ENCODE measurements around the gene ABTB1. TPM values are rescaled to one million over a fixed set of nuclear protein-coding genes. Genes with fewer than 3 reads are reported as not detected.
A peak's percentile ranks its signal among the peaks of the same experiment; 100 is the strongest.

ABTB1 gene
- total RNA-seq, 1 donor from 2014 or later = 12.8 TPM

DNA sequence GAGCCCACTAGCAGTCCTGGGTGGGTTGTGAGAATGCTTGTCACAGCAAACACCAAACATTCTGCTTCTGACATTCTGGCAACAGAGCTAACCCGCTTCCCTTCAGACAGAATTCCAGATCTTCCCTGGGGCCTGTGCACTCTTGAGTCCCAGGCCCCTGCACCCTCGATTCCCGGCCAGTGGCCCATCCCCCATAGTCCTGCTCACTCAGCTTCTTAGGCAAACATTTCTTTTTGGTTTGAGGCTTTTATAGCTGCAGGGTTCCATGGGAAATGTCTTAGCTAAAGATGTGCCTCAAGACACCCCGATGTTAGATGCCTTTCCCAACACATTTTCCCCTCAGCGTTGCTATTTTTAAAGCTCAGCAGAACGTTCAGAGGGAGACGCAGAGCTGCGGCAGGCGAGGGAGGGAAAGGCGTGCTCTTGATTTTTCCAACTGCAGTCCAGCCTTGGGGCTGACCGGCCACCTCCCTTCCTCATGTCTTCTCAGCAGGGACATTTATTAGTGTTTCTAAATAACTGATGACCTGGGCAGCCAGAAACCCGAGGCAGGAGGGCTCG, 35.2 kb downstream of the ABTB1 start:
- DNase-seq = no peak

GRCh38 chr3:127708837-127709236, 36.1 kb downstream of the ABTB1 start:
- DNase-seq = no peak

DNA sequence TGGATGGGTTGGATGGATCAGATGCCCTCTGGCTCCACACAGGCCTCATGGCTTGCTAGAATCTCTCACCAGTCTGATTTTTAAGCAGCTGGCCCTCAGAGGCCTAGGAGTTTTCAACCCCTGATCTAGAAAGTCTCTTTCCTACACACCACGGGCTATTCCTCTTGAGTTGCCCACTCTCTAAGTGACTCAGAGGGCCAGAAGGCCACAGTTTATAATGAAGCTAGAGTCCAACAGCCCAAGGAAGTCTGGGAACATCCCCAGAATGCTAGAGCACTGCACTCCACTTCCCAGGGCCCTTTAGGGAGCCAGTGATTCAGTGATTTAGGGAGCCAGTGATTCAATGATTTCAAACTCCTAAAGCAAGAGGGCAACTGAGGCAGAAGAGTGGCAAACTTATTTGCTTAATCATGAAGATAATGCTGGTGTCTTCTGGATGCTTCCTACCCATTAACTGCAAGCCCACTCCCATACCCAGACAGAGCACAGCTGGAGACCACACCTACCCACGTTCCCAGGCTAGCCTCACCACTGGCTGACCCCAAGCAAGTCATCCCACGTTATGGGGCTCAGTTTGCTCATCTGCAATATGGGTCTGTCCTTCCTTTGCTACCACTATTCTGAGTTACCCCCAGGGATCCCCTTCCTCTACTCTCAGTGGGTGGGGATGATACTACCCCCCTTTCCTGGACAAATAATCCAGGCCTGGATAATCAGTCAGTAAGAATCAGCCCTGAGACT, 36.7 kb downstream of the ABTB1 start:
- no peak for DNase-seq

DNA sequence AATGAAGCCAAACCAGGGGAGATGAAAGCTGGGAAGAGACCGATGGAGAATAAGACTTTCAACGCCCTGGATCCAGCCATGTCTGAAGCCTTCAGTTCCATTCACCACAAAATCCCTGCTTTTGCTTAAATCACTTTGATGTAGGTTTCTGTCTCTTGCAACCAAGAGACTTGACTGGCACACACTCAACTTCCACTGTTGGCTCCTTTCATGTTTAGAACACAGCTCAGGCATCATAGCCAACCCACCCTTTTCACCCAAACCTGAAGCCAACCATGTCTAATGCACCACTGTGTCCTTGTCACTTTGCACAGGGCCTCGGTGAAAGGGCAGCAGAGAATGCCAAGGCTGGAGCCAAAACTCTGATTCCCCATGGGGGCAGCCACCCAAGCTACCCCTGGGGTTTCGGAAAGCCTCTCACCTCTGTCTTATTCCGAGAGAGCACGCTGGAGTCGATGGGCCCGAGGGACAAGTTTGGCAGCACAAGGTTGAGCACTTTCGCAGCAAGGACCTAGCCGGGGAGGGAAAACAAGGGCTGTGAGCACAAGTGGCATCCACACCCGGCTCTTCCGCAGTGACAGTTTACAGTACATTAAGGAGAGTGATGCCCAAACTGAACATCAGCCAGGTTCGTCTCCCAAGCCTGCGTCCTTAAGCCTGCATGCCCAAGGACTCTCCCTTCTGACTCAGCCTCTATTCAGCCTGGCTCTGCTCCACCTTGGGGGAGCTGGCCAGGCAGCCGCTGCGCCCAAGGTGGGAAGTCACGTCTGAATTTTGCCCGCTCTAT, 37.6 kb downstream of the ABTB1 start:
- no peak for DNase-seq

- no peak for DNase-seq
Observed at GRCh38 chr3:127711021-127711695, 38.4 kb downstream of the ABTB1 start.

- DNase-seq = no peak
Observed at GRCh38 chr3:127711896-127712295, 39.1 kb downstream of the ABTB1 start.

GRCh38 chr3:127712461-127712860, 39.7 kb downstream of the ABTB1 start:
- no peak for DNase-seq

- peak; percentile 37 for DNase-seq
Observed at GRCh38 chr3:127712881-127713771, 40.4 kb downstream of the ABTB1 start.

- DNase-seq = peak; percentile 77
Observed at GRCh38 chr3:127714125-127714571, 41.4 kb downstream of the ABTB1 start.

- no peak for DNase-seq
Observed at GRCh38 chr3:127714866-127715265, 42.1 kb downstream of the ABTB1 start.

DNA sequence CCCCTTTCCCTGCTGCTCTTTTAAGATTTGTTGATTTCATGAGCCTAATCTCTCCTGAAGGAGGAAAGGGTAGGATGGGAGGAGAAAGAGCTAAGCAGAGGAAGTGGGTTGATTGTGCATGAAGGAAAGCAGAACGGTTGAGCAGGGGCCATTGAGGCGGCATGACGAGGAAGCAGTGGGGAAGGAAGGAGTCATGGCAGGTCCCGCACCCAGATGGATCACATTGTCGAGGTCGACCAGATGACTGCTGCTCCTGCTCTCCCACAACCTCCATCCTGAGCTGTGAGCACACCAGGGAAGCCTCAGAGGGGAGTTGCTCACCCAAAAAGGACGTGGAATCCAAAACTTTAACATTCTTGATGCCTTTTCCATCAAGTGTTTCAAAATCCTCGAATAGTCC, 42.8 kb downstream of the ABTB1 start:
- DNase-seq = no peak

DNA sequence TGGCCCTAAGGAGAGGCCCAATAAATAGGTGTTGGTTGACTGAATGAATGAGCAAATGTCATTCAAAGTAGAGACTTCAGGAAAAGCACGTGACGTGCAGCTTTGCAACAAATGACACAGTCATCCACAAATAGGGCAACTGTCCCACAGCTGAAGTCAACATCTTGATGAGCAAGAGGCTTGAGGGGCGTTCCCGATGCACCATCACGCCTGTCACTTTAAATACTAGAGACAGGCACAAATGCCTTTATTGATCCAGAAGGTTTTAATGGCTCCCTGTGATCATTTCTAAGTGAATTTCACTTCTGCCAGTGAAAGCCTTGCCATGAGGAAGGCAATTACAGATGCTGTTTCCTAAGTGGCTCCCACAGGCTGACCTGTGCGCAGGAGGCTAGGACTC, 43.6 kb downstream of the ABTB1 start:
- DNase-seq = no peak

GRCh38 chr3:127717357-127718244, 44.8 kb downstream of the ABTB1 start:
- no peak for DNase-seq

DNA sequence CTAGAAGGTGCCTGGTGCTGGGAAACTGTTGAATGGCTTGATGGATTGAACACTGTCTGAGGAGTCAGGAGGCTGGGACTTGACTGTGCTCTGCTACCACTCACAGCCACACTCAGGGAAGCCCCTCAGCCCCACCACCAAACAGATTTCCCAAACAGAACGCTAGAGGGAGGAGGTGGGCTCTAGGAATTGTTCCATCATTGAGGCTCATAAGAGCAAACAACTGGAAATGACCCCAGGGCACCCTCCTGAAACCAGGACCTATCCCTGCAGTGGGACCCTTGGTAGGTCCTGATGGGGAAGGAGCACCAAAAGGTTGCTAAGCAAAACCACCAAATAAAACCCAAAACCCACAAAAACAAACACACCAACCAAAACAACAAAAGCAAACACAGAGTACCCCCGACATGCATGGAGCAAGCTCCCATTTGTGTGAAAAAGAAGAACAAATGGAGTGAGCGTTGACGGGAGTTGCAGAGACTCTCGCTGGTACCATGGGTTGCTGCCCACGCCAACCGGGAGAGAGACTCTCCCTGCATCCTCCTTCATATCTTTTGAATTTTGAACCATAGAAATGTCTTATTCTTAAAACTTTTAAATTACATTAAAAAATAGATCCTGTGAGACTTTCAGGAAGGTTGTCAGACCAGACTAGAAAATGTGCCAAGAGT, 45.6 kb downstream of the ABTB1 start:
- no peak for DNase-seq

GRCh38 chr3:127718916-127719290, 46.2 kb downstream of the ABTB1 start:
- no peak for DNase-seq

- DNase-seq = no peak
Observed at GRCh38 chr3:127719369-127719768, 46.6 kb downstream of the ABTB1 start.

DNA sequence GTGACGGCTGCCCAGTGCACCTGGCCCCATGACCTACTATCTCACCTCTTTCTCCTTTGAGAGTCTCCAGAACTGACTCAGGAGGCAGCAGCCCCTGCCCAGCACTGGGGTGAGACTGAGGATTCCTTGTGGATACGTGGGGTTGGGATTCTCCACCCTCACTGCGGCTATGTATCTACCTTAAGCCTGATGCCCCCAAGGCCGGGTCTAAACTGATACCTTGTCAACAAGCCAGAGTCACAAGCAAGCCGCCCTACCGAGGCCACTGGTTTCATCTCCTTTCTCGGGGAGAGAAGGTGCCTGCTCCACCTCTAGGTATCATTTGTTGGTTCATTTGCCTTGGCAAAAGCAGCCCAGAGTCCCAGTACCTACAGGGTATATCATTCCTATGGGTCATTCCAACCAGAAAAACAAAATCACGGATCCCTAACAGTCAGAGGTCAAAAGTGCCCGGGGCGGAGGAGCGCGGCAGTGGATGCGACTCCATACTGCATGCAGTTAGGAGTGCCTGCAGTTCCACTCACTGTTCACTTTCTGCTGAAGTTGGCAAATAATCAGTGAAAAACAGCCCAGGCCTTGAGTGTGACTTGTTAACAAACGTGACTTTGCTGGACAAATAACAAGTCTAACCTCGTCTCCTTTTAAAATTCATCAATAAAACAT, 47.5 kb downstream of the ABTB1 start:
- no peak for DNase-seq

GRCh38 chr3:127720985-127721935, 48.5 kb downstream of the ABTB1 start:
- DNase-seq = no peak

Data from dermis blood vessel endothelial cell (primary cell).